ENCODE data around the gene ADAMTS1. TPM values are rescaled to one million over a fixed set of nuclear protein-coding genes. Genes with fewer than 3 reads are reported as not detected.

ADAMTS1 gene
- total RNA-seq, 4 donors from 2014 or later: 23.7 to 43.8 (median 33.1) TPM

DNA sequence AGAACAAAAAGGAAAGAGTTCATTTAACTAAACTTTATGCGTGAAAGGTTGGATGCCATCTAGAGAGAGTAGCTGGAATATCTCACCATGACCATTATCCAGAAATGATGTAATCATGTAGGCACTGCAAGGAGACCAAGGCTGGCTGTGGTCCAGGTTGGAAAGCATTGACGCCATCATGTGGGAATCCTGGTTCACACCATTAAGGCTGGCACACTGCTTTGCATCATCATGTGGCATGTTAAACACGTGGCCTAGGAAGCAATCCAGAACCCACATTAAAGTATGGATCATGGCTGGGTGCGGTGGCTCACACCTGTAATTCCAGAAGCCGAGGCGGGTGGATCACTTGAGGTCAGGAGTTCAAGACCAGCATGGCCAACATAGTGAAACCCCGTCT lies 4.3 kb downstream of the ADAMTS1 start:
- no peaks in the 10 kb centered on the region for H3K9me3 ChIP-seq
- peak overlapping the region in 3 of 4 donors; percentile 7 to 74 (median 38) for H3K4me3 ChIP-seq
- intact Hi-C loops (cut with DNase I; ENCODE audit: low total_unique reads): loop anchor here (5.0 kb wide), 1 partner anchor 1226 kb away; no protein-coding TSS in a partner anchor
- peak; percentile 58 to 86 for DNase-seq
- peak overlapping the region; percentile 88 to 96 (median 90) for H3K27ac ChIP-seq
- in situ Hi-C loops (cut with MboI; ENCODE audit: low sequenced_read_pairs in 4 of 4): loop anchor here (5.0 to 25.0 kb wide), 5 partner anchors 66 to 1904 kb away; no protein-coding TSS in a partner anchor
- peaks cover 37 to 53% of the 10 kb centered on the region in 2 donors for H3K4me1 ChIP-seq
- peak; percentile 8 to 9 for ATAC-seq
- TF ChIP-seq, protein P1, sequence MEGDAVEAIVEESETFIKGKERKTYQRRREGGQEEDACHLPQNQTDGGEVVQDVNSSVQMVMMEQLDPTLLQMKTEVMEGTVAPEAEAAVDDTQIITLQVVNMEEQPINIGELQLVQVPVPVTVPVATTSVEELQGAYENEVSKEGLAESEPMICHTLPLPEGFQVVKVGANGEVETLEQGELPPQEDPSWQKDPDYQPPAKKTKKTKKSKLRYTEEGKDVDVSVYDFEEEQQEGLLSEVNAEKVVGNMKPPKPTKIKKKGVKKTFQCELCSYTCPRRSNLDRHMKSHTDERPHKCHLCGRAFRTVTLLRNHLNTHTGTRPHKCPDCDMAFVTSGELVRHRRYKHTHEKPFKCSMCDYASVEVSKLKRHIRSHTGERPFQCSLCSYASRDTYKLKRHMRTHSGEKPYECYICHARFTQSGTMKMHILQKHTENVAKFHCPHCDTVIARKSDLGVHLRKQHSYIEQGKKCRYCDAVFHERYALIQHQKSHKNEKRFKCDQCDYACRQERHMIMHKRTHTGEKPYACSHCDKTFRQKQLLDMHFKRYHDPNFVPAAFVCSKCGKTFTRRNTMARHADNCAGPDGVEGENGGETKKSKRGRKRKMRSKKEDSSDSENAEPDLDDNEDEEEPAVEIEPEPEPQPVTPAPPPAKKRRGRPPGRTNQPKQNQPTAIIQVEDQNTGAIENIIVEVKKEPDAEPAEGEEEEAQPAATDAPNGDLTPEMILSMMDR (IDR thresholded peaks at IDR 0.05 in 4 of 5, conservative IDR thresholded peaks at IDR 0.05 in 1 of 5): no peak
- TF ChIP-seq POLR2A (IDR thresholded peaks at IDR 0.05): no peak
- H3K36me3 ChIP-seq: peaks cover 0 to 61% of the 10 kb centered on the region in 2 donors
- no peaks in the 10 kb centered on the region for H3K27me3 ChIP-seq

DNA sequence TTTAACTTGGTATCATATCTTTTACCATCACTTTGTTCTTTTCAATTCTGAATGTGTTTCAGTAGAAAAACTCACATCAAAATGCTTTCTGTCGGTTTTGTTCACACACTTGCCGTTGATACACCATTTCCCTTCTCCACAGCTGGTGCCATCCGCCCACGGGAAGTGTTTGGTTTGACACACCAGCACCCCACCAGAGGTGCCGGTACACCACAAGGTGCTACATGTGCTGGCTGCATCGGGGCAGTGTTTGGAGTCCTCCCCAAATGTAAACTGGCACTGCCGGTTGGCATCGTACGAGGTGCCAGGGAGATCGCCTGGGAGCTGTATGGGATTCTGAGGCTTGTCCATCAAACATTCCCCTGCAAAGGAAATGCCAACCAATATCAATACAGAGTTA lies 5.0 kb downstream of the ADAMTS1 start:
- Histone ChIP-seq H3K9me3 (no peaks in the 10 kb centered on the region), H3K4me3 (peak overlapping the region in 2 of 4 donors; percentile 6 to 74), H3K36me3 (peaks cover 0 to 61% of the 10 kb centered on the region in 2 donors), H3K27ac (peak overlapping the region; percentile 88 to 96 (median 90)), H3K27me3 (no peaks in the 10 kb centered on the region), H3K4me1 (peaks cover 37 to 53% of the 10 kb centered on the region in 2 donors)
- ATAC-seq (no peak), DNase-seq (no peak)
- TF ChIP-seq POLR2A (IDR thresholded peaks at IDR 0.05): no peak
- TF ChIP-seq, protein P1 (IDR thresholded peaks at IDR 0.05 in 4 of 5, conservative IDR thresholded peaks at IDR 0.05 in 1 of 5): no peak
- intact Hi-C loops (cut with DNase I; ENCODE audit: low total_unique reads) (loop anchor here (5.0 kb wide), 1 partner anchor 1227 kb away; no protein-coding TSS in a partner anchor), in situ Hi-C loops (cut with MboI; ENCODE audit: low sequenced_read_pairs in 4 of 4) (loop anchor here (5.0 to 25.0 kb wide), 5 partner anchors 65 to 1905 kb away; no protein-coding TSS in a partner anchor)

DNA sequence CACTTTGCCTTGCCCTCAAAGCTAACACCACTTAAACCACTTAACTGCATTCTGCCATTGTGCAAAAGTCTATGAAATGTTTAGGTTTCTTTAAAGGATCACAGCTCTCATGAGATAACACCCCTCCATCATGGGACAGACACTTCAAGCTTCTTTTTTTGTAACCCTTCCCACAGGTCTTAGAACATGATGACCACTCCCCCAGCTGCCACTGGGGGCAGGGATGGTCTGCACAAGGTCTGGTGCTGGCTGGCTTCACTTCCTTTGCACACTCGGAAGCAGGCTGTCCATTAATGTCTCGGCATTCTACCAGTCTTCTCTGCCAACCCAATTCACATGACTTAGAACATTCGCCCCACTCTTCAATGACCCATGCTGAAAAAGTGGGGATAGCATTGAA lies 7.7 kb downstream of the ADAMTS1 start:
- peak overlapping the region; percentile 8 to 90 (median 36) for H3K27ac ChIP-seq
- H3K36me3 ChIP-seq: peaks cover 0 to 61% of the 10 kb centered on the region in 2 donors
- H3K9me3 ChIP-seq: no peaks in the 10 kb centered on the region
- no peak for TF ChIP-seq POLR2A (IDR thresholded peaks at IDR 0.05)
- TF ChIP-seq, protein P1 (IDR thresholded peaks at IDR 0.05 in 4 of 5, conservative IDR thresholded peaks at IDR 0.05 in 1 of 5): no peak
- DNase-seq (no peak), ATAC-seq (no peak)
- no peaks in the 10 kb centered on the region for H3K27me3 ChIP-seq
- H3K4me3 ChIP-seq: no peak overlapping the region
- intact Hi-C loops (cut with DNase I; ENCODE audit: low total_unique reads) (no loop called here), in situ Hi-C loops (cut with MboI; ENCODE audit: low sequenced_read_pairs in 4 of 4) (loop anchor here in 2 of 4 donors (25.0 kb wide), 1 partner anchor 1225 kb away; no protein-coding TSS in a partner anchor)
- peaks cover 34 to 51% of the 10 kb centered on the region in 2 donors for H3K4me1 ChIP-seq

DNA sequence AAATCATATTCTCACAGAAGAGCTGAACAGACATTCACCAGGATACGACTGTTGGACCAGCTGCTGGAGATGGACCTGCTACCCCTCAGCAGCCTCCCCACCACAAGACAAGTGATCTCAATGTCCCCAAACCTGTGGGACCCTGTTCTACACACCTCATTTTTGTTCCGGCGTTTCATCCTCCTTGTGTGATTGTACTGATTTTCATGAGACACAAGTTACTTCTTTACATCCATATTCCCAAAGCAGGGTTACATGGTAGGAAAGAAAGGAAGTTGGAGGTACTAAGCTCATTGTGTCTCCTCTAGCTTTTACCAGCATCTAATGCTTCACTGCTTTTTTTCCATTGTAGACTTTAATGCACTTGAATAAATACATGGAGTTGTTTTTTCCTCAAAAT lies 8.7 kb downstream of the ADAMTS1 start:
- intact Hi-C loops (cut with DNase I; ENCODE audit: low total_unique reads): no loop called here
- H3K9me3 ChIP-seq: no peaks in the 10 kb centered on the region
- DNase-seq (no peak), ATAC-seq (no peak)
- TF ChIP-seq, protein P1 (IDR thresholded peaks at IDR 0.05 in 4 of 5, conservative IDR thresholded peaks at IDR 0.05 in 1 of 5): no peak
- no peak for TF ChIP-seq POLR2A (IDR thresholded peaks at IDR 0.05)
- in situ Hi-C loops (cut with MboI; ENCODE audit: low sequenced_read_pairs in 4 of 4): loop anchor here in 2 of 4 donors (25.0 kb wide), 1 partner anchor 1226 kb away; no protein-coding TSS in a partner anchor
- H3K27ac ChIP-seq: peak overlapping the region in 3 of 4 donors; percentile 19 to 31 (median 29)
- H3K27me3 ChIP-seq: no peaks in the 10 kb centered on the region
- H3K4me1 ChIP-seq: peaks cover 26 to 41% of the 10 kb centered on the region in 2 donors
- H3K36me3 ChIP-seq: peaks cover 0 to 54% of the 10 kb centered on the region in 2 donors
- no peak overlapping the region for H3K4me3 ChIP-seq
